ENCODE measurements around the gene UNC50.

DNA sequence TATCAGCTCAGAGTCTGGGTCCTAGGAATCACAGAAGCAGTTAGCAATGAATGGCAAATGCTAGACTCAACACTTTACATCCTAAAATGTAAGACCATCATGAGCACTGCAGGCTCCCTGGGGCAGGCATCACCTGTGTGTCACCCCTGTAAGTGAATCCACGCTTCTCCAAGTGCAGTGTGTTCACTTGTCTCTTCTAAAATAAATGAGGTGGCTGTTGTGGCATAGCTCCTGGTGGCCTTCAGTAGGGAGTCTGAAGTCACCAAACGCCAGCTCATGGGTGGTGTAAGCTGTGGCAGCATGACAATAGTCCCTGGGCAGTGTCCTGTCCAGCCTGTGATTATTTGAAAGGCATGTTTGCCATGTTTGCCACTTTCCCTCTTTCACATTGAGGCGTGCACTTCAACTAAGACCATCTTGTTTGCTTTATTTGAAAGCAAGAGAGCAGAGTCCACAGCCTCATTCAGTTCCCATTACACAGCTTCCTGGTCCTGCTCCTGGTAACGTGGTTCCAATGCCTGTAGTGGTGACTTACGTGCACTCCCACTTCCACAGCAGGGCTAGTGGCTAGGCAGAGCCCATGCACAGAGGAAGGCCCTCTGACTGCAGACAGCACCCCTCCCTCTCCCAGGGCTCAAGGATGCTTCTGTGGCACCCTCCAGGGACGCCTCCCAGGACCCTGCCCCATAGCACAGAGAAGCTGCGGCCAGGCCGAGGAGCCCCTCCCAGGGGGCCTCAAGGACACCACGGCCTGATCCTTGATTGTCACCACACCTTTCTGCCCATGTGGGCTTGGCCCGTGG, 24.4 kb upstream of the UNC50 start:
- TF ChIP-seq, protein P1, sequence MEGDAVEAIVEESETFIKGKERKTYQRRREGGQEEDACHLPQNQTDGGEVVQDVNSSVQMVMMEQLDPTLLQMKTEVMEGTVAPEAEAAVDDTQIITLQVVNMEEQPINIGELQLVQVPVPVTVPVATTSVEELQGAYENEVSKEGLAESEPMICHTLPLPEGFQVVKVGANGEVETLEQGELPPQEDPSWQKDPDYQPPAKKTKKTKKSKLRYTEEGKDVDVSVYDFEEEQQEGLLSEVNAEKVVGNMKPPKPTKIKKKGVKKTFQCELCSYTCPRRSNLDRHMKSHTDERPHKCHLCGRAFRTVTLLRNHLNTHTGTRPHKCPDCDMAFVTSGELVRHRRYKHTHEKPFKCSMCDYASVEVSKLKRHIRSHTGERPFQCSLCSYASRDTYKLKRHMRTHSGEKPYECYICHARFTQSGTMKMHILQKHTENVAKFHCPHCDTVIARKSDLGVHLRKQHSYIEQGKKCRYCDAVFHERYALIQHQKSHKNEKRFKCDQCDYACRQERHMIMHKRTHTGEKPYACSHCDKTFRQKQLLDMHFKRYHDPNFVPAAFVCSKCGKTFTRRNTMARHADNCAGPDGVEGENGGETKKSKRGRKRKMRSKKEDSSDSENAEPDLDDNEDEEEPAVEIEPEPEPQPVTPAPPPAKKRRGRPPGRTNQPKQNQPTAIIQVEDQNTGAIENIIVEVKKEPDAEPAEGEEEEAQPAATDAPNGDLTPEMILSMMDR (conservative IDR thresholded peaks at IDR 0.05 in 1 of 2, IDR thresholded peaks at IDR 0.05 in 1 of 2; ENCODE audit: extremely low read depth in 1 of 2, insufficient read depth in 1 of 2, low read depth in 1 of 2, low read length in 2 of 2), result no peak
- no peak for TF ChIP-seq EZH2 (IDR thresholded peaks at IDR 0.05; ENCODE audit: borderline replicate concordance, low read length)

Data from mammary epithelial cell (primary cell).